Stimulated activated CD8-positive, alpha-beta memory T cell treated with anti-CD3 and anti-CD28 coated beads, Interleukin-7, amount 100 ng/mL, for 48 hours (primary cell): Measurements from ENCODE around the gene TRPV6.

Experiments
- DNase-seq, 2 donors: peaks; one replicate each; pipeline ENCODE4 v3.0.0-alpha.2; 2020; ENCODE audit warnings: low read depth in 1 of 2; ENCODE audit errors: extremely low read depth in 1 of 2

TRPV6 gene

DNA sequence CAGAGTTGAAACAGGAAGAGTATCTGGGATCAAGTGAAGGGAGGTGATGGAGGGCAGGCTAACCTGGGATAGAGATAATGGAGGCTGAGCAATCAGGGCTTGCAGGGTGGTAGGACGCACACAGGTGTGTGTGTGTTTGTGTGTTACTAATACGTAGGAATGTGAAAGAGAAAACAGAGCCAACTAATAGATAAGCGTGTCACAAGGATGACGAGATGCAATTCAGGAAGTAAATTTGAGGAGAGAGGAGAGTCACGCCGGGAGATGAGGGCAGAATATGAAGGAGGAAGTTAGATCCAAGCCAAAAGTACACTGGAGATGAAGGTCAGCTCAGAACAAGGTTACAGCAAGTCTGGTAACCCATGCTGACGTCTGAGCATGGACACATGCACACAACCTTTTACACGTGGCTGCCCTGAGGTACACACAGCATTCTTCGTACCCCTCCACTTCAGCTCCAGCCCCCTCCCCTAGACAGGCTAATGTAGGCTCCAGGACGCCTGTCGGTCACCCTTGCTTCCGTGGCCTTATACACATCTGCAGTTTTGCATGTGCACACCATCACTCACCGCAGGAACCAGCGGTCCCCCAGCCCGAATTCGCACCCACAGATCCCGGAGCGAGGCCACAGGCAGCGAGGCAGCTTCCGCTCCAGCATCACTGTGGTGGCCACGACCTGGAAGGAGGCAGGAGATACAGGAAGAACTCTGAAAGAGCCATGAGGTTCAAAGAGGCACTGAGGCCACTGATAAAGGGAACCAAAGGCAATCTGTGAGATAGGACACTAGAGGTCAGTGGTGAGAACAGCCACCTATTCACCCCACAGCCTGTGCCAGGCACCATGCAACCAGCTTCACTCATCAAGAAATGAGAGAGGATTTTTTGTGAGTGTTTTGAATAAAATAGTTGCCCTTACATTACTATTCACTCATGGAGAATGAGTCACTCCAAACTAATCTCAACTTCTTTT lies 23.7 kb upstream of the TRPV6 start:
- no peak for DNase-seq

- no peak for DNase-seq
These were observed 22.7 kb upstream of the TRPV6 start for GRCh38 chr7:142908290-142908689.

DNA sequence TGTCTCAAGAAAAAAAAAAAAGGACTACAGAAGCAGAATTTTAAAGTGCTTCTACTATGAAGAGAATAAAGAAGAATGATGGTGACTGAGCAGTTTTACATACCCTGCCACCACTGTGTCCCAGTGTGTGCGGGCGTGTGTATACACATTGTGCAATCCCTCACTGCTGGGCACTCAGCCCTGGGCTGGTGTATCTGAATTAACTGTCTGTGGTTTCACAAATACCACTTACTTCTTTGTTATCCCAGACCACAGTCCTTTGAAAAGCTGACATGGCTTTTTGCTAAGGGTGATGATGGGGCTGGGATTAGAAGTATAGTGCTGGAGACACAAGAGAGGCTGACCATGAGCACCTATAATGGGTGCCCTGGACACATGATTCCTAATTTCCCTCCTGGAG lies 21.1 kb upstream of the TRPV6 start:
- DNase-seq: no peak

- no peak for DNase-seq
These were observed 20.2 kb upstream of the TRPV6 start for GRCh38 chr7:142905759-142906158.

DNA sequence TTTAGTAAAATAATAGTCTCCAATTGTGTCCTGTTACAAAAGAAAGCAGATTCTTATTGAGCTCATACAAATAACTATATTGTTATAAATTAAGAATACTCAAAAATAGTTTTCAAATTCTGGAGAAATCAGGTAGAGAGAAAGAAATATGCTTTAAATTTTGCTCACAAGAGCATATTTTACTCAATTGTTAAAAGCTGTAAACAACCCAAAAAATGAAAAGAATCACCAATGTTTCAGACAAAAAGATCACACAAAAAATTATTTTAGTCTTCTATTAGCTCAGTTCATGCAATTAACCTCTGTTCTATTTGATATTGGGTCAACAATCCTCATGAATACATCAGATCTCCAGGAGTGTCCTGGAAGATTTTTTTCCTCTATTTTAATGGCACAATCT lies 18.6 kb upstream of the TRPV6 start:
- DNase-seq: no peak

- no peak for DNase-seq
These were observed 16.1 kb upstream of the TRPV6 start for GRCh38 chr7:142901426-142902259.

GRCh38 chr7:142899661-142900060 lies 14.1 kb upstream of the TRPV6 start:
- no peak for DNase-seq

- no peak for DNase-seq
These were observed 13.0 kb upstream of the TRPV6 start for GRCh38 chr7:142898377-142899170.

DNA sequence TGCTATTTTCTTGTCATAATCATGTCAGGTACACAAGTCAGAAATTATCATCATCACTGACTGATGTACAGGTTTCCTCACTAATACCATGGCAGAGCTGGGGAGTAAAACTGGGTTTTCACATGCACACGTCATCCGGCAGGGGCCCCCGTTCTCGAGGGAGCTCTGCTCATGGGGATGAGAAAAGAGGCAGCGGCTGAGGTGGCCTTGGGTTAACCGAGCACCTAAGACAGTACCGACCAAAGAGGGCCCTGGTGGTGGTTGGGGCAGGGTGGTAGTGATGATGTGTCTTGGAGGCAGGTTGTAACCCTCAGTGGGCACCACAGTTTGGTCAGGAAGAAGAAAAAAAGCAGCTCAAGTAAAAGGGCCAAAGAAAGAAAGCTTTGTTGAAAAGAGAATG lies 12.1 kb upstream of the TRPV6 start:
- DNase-seq: no peak

DNA sequence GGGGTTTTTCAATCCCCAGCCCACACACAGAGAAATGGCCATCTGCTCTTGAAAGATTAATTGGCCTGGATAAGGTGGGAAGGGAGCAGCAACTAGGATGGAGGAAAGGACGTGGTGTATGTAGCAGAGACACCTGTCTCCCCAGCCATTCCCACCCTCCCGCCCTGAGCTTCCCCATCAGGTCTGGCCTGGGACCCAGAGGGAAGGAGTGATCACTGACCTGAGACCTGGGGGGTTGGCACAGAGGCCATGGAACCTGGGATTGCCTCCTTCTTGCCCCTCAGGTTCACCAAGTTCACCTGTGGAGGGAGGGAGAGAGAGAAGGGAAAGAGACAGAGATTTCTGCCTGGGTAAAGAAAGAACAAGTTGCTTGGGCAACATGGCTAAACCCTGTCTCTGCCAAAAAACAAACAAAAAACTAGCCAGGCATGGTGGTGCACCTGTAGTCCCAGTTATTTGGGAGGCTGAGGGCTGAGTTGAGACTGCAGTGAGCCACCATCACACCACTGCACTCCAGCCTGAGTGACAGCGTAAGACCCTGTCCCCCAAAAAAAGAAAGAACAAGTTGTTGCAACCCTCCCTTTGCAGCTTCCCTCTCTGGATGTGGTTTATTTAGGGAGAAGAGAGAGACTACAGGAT lies 11.3 kb upstream of the TRPV6 start:
- no peak for DNase-seq

DNA sequence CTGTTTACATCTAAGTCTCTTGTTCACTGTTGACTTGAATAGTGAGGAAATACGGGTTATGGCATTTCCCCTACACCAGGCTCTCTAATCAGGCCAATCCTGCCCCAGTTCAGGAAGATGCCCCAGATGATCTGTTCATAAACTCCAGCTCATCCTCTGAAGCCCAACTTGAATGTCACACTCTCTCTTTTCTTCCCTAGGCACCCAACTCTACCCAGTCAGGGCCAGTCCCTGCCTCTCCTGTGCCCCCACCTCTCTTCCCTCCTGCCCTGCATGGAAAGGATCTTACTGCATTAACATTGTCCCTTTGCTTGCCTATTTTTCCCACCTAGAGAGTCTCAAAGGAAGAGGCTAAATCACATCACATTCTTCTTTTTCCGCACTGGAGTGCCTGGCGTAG lies 10.6 kb upstream of the TRPV6 start:
- no peak for DNase-seq

DNA sequence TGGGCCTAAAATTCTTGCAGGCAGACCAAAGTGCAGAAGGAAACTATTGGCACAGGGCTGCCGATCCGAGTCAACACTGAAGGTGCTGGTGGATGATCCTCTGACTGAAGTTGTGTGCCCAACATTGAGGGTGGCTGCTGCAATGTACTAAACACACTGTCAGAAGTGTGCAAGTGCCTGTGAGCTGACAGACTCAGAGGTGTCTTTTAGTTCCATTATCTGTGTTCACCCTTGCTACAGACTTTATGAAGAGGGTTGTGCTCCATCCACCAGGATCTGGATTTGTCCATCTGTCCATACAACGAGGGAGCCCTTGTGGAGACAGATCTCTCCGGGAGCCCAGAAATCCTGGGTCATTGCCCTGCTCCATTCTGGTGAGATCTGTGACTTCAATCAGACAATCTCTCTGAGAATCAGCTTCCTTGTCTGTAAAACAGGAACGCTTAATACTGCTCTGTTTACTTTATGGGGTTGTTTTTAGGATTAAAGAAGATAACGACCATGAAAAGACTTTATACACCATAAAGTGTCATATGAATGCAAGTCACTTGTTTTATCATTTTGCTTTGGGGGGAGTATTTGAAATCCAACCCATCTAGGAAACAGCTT lies 9.5 kb upstream of the TRPV6 start:
- no peak for DNase-seq

DNA sequence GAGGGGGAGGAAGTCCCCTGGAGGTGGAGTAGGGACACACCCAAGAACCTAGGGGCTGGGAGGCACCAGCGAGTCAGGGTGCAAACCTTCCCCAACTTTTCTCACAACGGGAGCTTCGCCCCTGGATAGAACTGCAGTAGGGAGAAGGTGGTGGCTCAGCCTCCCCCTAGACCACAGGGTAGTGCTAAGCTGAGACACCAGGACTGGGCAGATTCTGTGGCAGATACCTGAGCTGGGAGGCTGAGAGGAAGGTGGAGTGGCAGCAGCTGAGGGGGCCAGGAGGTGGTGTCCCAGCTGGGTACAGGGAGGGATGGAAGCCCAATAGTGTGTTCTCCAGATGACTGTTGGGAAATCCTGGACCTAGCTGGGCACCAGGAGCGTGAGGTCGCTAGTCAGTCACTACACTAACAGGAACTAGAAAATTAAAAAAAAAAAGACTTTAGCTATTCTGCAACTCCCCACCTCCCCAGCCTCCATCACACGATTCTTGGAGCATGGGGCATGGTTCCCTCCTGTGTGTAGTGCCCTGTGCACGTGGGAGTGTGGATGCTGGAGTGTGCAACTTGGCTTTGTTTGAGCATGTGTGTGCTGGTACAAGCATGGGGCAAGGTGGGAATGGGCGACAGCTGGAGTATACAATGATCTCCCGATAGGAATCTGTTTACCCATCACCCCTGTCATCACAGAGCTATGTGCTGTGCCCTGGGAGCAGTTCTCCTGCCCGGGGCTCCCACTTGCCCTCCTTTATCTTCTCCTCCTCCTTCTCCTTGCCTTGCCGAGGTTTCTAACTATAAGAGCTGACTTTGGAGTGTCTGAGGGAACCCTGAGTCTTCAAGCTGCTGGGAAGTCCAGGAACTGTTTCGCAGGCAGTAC lies 8.8 kb upstream of the TRPV6 start:
- no peak for DNase-seq

DNA sequence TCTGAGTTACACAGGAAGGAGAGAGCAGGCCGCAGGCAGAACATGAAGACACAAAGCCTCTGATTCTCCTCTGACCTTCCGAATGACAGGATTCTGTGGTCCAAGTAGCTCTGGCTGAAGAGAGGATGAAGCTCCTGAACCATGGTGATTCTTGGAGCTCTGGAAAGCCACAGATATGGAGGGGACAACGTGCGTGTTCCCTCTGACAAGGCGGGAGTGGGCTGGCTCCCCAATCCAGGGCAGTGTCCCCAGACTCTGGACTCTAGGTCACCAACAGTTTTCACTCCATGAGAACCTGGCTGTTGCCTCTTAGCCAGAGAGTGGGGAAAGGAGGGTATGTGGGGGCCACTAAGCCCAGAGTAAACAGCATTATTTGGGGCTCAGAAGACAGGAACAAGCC lies 7.4 kb upstream of the TRPV6 start:
- no peak for DNase-seq

DNA sequence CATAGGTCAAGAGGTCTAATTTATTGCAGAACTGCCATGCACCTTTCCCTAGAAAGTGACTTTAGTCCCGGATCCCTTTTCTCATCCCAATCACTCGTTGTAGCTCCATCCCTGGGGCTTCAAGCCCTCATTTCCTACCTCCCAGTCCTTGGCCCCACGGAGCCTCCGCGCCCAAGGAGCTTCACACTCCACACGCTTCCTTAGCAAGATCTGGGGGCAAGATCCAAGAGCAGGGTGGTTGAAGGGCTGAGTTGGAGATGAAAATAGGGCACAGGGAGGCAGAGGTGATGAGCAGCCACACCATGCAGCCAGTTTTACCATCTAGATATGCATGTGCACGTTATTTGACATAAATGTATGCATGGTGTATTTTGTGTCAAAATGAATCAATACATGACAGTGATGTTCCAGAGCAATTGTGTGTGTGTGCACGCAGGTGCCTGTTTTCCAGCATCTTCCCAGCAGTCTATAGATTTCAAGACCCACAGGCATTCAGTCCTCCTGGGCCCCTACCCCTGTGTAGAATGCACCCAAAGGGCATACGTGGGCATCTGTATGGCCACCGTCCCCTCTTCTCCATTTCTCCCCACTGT lies 6.0 kb upstream of the TRPV6 start:
- DNase-seq: no peak

DNA sequence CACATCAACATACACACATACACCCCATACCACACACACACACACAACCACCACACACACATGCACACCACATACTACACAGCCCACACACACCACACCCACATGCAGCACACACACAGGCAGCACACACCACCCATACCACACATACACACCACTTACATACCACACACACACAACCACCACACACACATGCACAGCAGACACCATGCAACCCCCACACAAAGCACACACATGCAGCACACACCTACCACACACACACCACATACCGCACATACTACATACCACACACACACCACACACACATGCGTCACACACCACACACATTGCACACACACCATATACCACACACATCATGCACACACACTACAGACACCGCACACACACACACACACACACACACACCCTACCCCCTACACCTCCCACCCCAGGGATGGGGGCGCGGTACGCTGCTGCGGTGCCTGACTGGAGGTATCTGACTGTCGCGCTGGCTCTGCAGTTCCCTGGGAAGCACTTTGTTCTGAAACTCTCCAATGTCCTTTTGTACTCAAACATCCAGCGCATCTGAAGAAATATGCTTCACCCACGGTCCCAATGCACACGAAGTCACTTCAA lies 5.4 kb upstream of the TRPV6 start:
- DNase-seq: no peak

DNA sequence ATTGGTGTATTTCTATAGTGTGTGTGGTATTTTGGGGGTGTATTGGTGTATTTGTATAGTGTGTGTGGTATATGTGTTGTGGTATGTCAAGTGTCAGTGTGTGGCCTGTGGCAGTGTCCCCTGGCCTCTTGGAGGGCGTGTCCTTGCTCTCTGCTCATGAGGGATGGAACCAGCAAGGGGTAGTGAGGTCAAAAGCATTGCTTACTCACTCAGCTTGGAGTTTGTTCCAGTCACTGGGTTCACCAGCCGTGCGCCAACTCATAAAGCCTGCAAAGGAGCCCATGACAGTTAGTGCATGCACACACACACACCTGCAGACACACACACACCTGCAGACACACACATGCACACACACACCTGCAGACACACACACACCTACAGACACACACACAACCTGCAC lies 4.3 kb upstream of the TRPV6 start:
- no peak for DNase-seq

GRCh38 chr7:142887282-142888015 lies 1.9 kb upstream of the TRPV6 start:
- no peak for DNase-seq
